Neural cell (in vitro differentiated cells): Measurements from ENCODE around the gene DHX36. TPM values are rescaled to one million over a fixed set of nuclear protein-coding genes. Genes with fewer than 3 reads are reported as not detected.

Source experiments
- H2AFZ ChIP-seq: fragments of 200-600, 300-800 bp; sonication (generic), shearing (Covaris generic); 2 replicates; pipeline ENCODE4 v1.6.0; 2014; ENCODE audit warnings: low read depth, mild to moderate bottlenecking, antibody characterized with exemption, low read length, moderate library complexity
- H3F3A ChIP-seq: fragments of 200-600 bp; shearing (Covaris generic); 2 replicates; pipeline ENCODE4 v1.6.1; 2016; ENCODE audit warnings: mild to moderate bottlenecking, moderate library complexity, mixed read lengths, antibody characterized with exemption, low read length; ENCODE audit not compliant: insufficient read depth, poor library complexity, severe bottlenecking
- H3K27ac ChIP-seq: fragments of 200-600, 300-800 bp; sonication (generic), shearing (Covaris generic); 2 replicates; pipeline ENCODE4 v1.5.1; 2014; ENCODE audit warnings: mild to moderate bottlenecking, low read length, moderate library complexity
- H3K27me3 ChIP-seq: fragments of 300-800, 200-600 bp; sonication (generic), shearing (Covaris generic); 2 replicates; pipeline ENCODE4 v1.6.0; 2014; ENCODE audit warnings: mild to moderate bottlenecking, low read depth, low read length, moderate library complexity; ENCODE audit not compliant: insufficient read depth
- H3K36me3 ChIP-seq: fragments of 300-800, 200-600 bp; sonication (generic), shearing (Covaris generic); 2 replicates; pipeline ENCODE4 v1.5.1; 2014; ENCODE audit warnings: mild to moderate bottlenecking, antibody characterized with exemption, low read length, moderate library complexity; ENCODE audit not compliant: insufficient read depth
- H3K4me2 ChIP-seq: fragments of 300-800, 200-600 bp; sonication (generic), shearing (Covaris generic); 2 replicates; pipeline ENCODE4 v1.6.0; 2014; ENCODE audit warnings: mild to moderate bottlenecking, low read length
- H3K4me3 ChIP-seq: fragments of 300-800, 200-600 bp; sonication (generic), shearing (Covaris generic); 2 replicates; pipeline ENCODE4 v1.5.1; 2014; ENCODE audit warnings: mild to moderate bottlenecking, low read length, moderate library complexity
- H3K79me2 ChIP-seq: fragments of 200-600 bp; shearing (Covaris generic); replicated peaks from 2 replicates; pipeline ENCODE4 v1.6.0; 2014; ENCODE audit warnings: mild to moderate bottlenecking, low read length, moderate library complexity; ENCODE audit not compliant: insufficient read depth
- H3K9ac ChIP-seq: fragments of 300-800, 200-600 bp; sonication (generic), shearing (Covaris generic); 2 replicates; pipeline ENCODE4 v1.6.1; 2016; ENCODE audit warnings: mild to moderate bottlenecking, low read length, mixed read lengths
- H3K9me2 ChIP-seq: fragments of 200-600 bp; shearing (Covaris generic); 2 replicates; pipeline ENCODE4 v1.6.1; 2016; ENCODE audit warnings: mild to moderate bottlenecking, low read length, mixed read lengths; ENCODE audit not compliant: insufficient read depth
- H3K9me3 ChIP-seq: fragments of 200-600, 300-800 bp; sonication (generic), shearing (Covaris generic); 2 replicates; pipeline ENCODE4 v1.6.1; 2016; ENCODE audit warnings: mild to moderate bottlenecking, mixed run types, low read length, moderate library complexity, mixed read lengths
- H4K20me1 ChIP-seq: fragments of 200-600 bp; shearing (Covaris generic); 2 replicates; pipeline ENCODE4 v1.6.1; 2016; ENCODE audit warnings: mild to moderate bottlenecking, mixed run types; ENCODE audit not compliant: insufficient read depth
- CTCF ChIP-seq: fragments of 450-650 bp; IDR thresholded peaks from 2 replicates; pipeline ENCODE4 v1.5.1; 2014; ENCODE audit warnings: antibody characterized with exemption, mild to moderate bottlenecking, moderate library complexity; ENCODE audit not compliant: poor library complexity, severe bottlenecking
- EP300 ChIP-seq: fragments of 450-650 bp; conservative IDR thresholded peaks from 2 replicates; pipeline ENCODE4 v1.6.1; 2014; ENCODE audit warnings: antibody characterized with exemption, mild to moderate bottlenecking, moderate library complexity; ENCODE audit not compliant: poor library complexity, severe bottlenecking
- EZH2 ChIP-seq: fragments of 200-600, 300-800 bp; shearing (Covaris generic), sonication (generic); IDR thresholded peaks from 2 replicates; pipeline ENCODE4 v1.6.1; 2014; ENCODE audit warnings: antibody characterized with exemption, low read length, borderline replicate concordance, mild to moderate bottlenecking; ENCODE audit not compliant: insufficient read depth, poor library complexity, severe bottlenecking
- MXI1 ChIP-seq: fragments of 450-650 bp; conservative IDR thresholded peaks from 2 replicates; pipeline ENCODE4 v1.6.1; 2014; ENCODE audit warnings: antibody characterized with exemption, mild to moderate bottlenecking; ENCODE audit not compliant: poor library complexity, severe bottlenecking
- POLR2AphosphoS5 ChIP-seq: IDR thresholded peaks from 2 replicates; pipeline ENCODE4 v1.6.1; 2012
- RAD21 ChIP-seq: fragments of 450-650 bp; conservative IDR thresholded peaks from 2 replicates; pipeline ENCODE4 v1.6.1; 2014; ENCODE audit warnings: antibody characterized with exemption, mild to moderate bottlenecking, moderate library complexity
- REST ChIP-seq: IDR thresholded peaks from 2 replicates; pipeline ENCODE4 v1.6.1; 2012; ENCODE audit warnings: borderline replicate concordance
- SMC3 ChIP-seq: fragments of 450-650 bp; conservative IDR thresholded peaks from 2 replicates; pipeline ENCODE4 v1.6.1; 2014; ENCODE audit warnings: antibody characterized with exemption, mild to moderate bottlenecking, moderate library complexity; ENCODE audit not compliant: poor library complexity
- TAF1 ChIP-seq: IDR thresholded peaks from 2 replicates; pipeline ENCODE4 v1.6.1; 2012; ENCODE audit warnings: low read depth
- polyA plus RNA-seq: library from polyadenylated mRNA; depleted of rRNA; stranded (reverse); fragments of >200 nt; gene quantifications from 2 replicates; pipeline ENCODE4 v1.2.3, GENCODE V29; 2014

DHX36 gene
- polyA plus RNA-seq, 1 donor from 2014 or later = 189 TPM

- H3K9ac ChIP-seq = no peak overlapping the region
- no peaks in the 10 kb centered on the region for H3F3A ChIP-seq
- no peaks in the 10 kb centered on the region for H3K9me3 ChIP-seq
- no peak overlapping the region for H2AFZ ChIP-seq
- H3K9me2 ChIP-seq = no peaks in the 10 kb centered on the region
- no peak for TF ChIP-seq CTCF
- no peak for TF ChIP-seq TAF1
- TF ChIP-seq RAD21 = no peak
- TF ChIP-seq SMC3 = no peak
- TF ChIP-seq REST = no peak
- TF ChIP-seq EP300 = no peak
- no peak for TF ChIP-seq POLR2AphosphoS5
- H3K4me3 ChIP-seq = no peak overlapping the region
- H3K27me3 ChIP-seq = no peaks in the 10 kb centered on the region
- H4K20me1 ChIP-seq = no peaks in the 10 kb centered on the region
- no peak overlapping the region for H3K27ac ChIP-seq
- no peaks in the 10 kb centered on the region for H3K36me3 ChIP-seq
- no peak overlapping the region for H3K4me2 ChIP-seq
- H3K79me2 ChIP-seq = no peaks in the 10 kb centered on the region
These were observed 36.8 kb upstream of the DHX36 start for GRCh38 chr3:154361099-154361498.

- no peaks in the 10 kb centered on the region for H3F3A ChIP-seq
- no peak overlapping the region for H3K9ac ChIP-seq
- no peak overlapping the region for H3K27ac ChIP-seq
- H3K9me3 ChIP-seq = no peaks in the 10 kb centered on the region
- TF ChIP-seq SMC3 (no peak), MXI1 (no peak), RAD21 (no peak), POLR2AphosphoS5 (no peak), REST (no peak), EZH2 (no peak), CTCF (no peak), TAF1 (no peak), EP300 (no peak)
- H2AFZ ChIP-seq = no peak overlapping the region
- no peak overlapping the region for H3K4me3 ChIP-seq
- H4K20me1 ChIP-seq = no peaks in the 10 kb centered on the region
- no peaks in the 10 kb centered on the region for H3K9me2 ChIP-seq
- no peak overlapping the region for H3K4me2 ChIP-seq
- no peaks in the 10 kb centered on the region for H3K79me2 ChIP-seq
- H3K36me3 ChIP-seq = no peaks in the 10 kb centered on the region
- no peaks in the 10 kb centered on the region for H3K27me3 ChIP-seq
These were observed 31.7 kb upstream of the DHX36 start for GRCh38 chr3:154356009-154356408.
